GM12865 (cell line): ENCODE results near the gene RPS6KA2.

Experiments used
- DNase-seq: peaks from one replicate; pipeline ENCODE4 v3.0.0; 2010; ENCODE audit warnings: low read depth
- H3K4me3 ChIP-seq: 2 replicates; pipeline ENCODE4 v1.5.1; 2011; ENCODE audit warnings: mild to moderate bottlenecking, low read depth, low read length, control low read depth
- TF ChIP-seq, protein P1 (sequence below): IDR thresholded peaks from 2 replicates; pipeline ENCODE4 v1.5.1; 2011; ENCODE audit warnings: low read length, control low read depth, low read depth, inconsistent platforms; ENCODE audit not compliant: insufficient read depth; ENCODE audit errors: missing control alignments

The RPS6KA2 gene

DNA sequence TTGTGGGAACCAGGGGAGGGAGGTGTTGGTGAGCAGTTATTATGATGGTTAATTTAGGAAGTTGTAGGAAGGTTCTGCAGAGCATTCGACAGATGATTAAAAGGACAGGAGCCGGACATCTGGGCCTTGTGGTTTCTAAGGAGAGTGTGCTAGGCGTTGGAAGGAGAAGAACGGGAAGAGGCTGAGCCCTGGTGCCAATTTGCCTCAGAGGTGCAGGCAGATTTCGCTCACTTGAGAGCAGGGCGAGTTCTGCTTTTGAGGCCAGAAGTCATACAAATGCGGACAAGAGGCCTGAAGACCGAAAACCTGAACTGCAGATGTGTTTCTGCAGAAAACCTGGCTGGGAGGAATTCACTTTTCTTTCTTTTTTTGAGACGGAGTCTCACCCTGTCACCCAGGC, 30.5 kb upstream of the RPS6KA2 start:
- DNase-seq: no peak
- no peak overlapping the region for H3K4me3 ChIP-seq

DNA sequence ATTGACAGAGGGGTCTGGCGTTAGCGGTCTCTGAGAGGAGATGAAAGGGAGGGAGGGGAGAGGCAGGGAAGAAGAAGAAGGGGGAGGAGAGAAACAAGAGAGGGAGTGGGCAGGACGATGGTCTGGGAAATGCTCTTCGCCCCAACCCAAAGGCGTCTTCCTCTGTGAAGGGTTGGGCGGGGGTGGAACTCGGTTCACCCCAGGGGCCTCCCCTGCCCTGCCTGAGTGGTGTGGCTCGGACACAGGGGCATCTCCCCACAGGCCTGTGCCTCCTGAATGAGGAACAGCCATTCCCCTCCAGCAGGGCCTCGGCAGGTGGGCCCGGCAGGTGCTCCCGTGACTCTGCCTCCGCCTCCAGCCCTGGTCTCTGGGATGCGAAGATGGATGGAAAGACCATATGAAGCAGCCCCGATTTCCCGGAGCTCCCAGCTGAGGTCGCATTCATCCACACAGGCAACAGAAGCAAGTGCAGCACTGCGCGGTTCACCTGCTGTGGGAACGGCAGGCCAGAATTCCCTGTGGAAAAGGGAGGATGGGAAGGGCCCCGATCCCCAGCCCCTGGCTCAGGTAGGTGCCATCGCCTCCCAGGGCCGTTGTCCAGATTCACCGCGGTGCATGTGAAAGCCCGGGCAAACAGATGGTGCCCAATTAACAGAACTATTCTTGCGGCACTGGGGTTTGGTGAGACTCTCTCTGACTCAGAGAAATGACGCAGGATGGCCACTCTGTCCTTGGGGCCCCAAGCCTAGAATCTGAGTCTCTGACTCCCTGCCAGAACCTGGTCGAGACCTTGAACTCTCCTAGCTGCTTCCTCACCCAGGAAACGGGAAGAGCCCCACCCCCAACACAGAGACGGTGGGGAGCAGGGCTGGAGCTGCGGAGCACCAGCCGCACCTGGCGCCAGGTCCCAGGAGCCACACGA, 29.4 kb upstream of the RPS6KA2 start:
- TF ChIP-seq, protein P1, sequence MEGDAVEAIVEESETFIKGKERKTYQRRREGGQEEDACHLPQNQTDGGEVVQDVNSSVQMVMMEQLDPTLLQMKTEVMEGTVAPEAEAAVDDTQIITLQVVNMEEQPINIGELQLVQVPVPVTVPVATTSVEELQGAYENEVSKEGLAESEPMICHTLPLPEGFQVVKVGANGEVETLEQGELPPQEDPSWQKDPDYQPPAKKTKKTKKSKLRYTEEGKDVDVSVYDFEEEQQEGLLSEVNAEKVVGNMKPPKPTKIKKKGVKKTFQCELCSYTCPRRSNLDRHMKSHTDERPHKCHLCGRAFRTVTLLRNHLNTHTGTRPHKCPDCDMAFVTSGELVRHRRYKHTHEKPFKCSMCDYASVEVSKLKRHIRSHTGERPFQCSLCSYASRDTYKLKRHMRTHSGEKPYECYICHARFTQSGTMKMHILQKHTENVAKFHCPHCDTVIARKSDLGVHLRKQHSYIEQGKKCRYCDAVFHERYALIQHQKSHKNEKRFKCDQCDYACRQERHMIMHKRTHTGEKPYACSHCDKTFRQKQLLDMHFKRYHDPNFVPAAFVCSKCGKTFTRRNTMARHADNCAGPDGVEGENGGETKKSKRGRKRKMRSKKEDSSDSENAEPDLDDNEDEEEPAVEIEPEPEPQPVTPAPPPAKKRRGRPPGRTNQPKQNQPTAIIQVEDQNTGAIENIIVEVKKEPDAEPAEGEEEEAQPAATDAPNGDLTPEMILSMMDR: no peak
- H3K4me3 ChIP-seq: no peak overlapping the region
- DNase-seq: no peak

More for the DNA sequence above, 30.5 kb upstream of the RPS6KA2 start:
- TF ChIP-seq, protein P1: no peak

DNA sequence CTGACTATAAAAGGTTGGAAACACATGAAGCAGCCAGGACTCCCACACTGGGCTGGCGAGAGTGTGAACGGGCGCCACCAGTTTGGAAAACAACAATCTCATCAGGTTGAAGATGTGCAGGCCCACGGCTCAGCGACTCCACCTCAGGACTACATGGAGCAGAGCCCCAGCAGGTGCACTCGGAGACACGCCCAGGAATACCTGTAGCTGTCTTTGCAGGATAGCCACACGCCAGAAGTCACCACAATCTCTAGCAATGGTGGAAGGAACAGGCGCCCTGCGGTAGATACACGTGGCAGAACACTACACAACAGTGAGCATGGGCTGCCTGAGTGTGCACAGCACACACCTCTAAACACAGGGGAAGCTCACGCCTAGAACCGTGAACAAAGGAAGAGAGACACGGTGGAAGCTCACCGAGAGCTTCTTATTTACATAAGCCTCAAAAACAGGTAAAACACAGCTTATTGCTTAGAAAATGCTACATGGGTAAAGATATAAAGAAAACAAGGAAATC, 28.7 kb upstream of the RPS6KA2 start:
- H3K4me3 ChIP-seq: no peak overlapping the region
- TF ChIP-seq, protein P1: no peak
- DNase-seq: no peak

DNA sequence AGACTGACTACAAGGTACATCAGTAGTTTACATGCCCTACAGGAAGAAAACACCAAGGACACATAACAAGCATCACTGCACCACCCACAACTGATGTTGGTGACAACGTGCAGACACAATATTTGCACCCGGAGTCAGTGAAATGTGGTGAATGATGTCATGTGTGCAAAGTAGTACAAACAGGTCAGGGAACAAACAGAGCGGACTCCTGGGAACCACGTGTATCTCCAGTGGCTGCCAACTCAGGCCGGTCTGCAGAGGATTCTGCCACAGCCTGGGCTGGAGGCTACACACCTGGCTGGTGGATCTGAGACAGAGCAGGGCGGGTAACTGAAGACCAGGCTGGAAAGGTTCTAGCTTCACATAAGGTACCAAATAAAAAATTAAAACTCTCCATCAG, 28.2 kb upstream of the RPS6KA2 start:
- H3K4me3 ChIP-seq: no peak overlapping the region
- TF ChIP-seq, protein P1: no peak
- no peak for DNase-seq

DNA sequence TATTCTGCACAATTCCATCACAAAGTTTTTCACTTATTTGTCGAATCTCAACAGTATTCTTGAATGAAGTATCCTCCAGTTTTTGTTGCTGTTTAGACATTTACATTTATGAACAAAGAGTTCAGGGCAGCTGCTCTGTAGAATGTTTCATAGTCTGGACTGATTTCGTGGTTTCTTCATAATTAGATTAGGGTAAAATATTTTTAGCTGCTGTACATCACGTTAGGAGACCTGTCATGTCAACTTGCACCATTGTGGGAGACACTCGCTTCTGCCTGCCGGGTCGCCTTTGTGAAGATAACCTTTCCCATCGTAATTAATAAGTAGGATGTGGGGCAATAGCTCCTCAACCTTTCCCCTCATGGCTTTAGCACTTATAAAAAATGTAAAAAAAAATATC, 27.5 kb upstream of the RPS6KA2 start:
- TF ChIP-seq, protein P1: no peak

DNA sequence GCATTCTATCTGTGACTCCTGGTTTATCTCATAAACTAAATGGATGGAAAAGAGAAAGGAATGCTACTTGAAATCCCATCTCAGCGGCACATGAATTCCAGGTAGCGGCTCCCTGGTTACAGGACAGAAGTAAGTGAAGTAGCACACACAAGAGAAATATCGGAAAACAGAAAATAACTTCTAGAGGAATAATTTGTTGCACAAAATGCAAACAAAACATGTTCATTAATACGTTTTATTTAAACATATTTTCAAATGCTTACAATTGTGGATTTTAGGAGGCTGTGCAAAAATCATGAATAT, 26.5 kb upstream of the RPS6KA2 start:
- H3K4me3 ChIP-seq: no peak overlapping the region
- TF ChIP-seq, protein P1: no peak
- no peak for DNase-seq

More for the DNA sequence above, 27.5 kb upstream of the RPS6KA2 start:
- H3K4me3 ChIP-seq: no peak overlapping the region
- no peak for DNase-seq
